ENCODE measurements around the gene ASNSD1.

Gene ASNSD1

GRCh38 chr2:189698020-189698887, 37.0 kb downstream of the ASNSD1 start:
- no peak for TF ChIP-seq EZH2 (IDR thresholded peaks at IDR 0.05; ENCODE audit: borderline replicate concordance, low read depth, low read length, severe bottlenecking)
- TF ChIP-seq, protein P1, sequence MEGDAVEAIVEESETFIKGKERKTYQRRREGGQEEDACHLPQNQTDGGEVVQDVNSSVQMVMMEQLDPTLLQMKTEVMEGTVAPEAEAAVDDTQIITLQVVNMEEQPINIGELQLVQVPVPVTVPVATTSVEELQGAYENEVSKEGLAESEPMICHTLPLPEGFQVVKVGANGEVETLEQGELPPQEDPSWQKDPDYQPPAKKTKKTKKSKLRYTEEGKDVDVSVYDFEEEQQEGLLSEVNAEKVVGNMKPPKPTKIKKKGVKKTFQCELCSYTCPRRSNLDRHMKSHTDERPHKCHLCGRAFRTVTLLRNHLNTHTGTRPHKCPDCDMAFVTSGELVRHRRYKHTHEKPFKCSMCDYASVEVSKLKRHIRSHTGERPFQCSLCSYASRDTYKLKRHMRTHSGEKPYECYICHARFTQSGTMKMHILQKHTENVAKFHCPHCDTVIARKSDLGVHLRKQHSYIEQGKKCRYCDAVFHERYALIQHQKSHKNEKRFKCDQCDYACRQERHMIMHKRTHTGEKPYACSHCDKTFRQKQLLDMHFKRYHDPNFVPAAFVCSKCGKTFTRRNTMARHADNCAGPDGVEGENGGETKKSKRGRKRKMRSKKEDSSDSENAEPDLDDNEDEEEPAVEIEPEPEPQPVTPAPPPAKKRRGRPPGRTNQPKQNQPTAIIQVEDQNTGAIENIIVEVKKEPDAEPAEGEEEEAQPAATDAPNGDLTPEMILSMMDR (IDR thresholded peaks at IDR 0.05; ENCODE audit: borderline replicate concordance, extremely low read depth, low read length, poor library complexity, severe bottlenecking) = peak; percentile 51
- no peak overlapping the region; the same call in 1 of the 2 replicates for H3K9ac ChIP-seq (ENCODE audit: low read depth, low read length)

DNA sequence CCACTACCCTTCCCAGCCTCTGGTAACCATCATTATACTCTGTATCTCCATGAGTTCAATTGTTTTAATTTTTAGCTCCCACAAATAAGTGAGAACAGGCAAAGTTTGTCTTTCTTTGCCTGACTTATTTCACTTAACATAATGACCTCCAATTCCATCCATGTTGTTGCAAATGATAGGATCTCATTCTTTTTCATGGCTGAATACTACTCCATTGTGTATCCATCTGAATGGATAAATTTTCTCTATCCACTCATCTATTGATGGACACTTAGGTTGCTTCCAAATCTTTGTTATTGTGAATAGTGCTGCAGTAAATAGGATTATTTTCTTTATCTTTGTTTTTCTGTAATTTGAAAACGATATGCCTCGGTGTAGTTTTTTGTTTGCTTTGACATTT, 39.4 kb downstream of the ASNSD1 start:
- no peak for ATAC-seq (ENCODE audit: insufficient read depth, low read depth)
- H3K4me2 ChIP-seq (ENCODE audit: insufficient read depth, low read length) = no peak overlapping the region
- TF ChIP-seq, protein P1 (IDR thresholded peaks at IDR 0.05; ENCODE audit: borderline replicate concordance, extremely low read depth, low read length, poor library complexity, severe bottlenecking) = no peak
- no peak for TF ChIP-seq EZH2 (IDR thresholded peaks at IDR 0.05; ENCODE audit: borderline replicate concordance, low read depth, low read length, severe bottlenecking)
- no peaks in the 10 kb centered on the region for H3K79me2 ChIP-seq (ENCODE audit: insufficient read depth, low read length)
- H3K9ac ChIP-seq (ENCODE audit: low read depth, low read length) = no peak overlapping the region
- H3K27me3 ChIP-seq (ENCODE audit: insufficient read depth, low read length, poor library complexity) = no peaks in the 10 kb centered on the region
- H3K27ac ChIP-seq (ENCODE audit: low read length) = no peak overlapping the region
- no peaks in the 10 kb centered on the region for H4K20me1 ChIP-seq (ENCODE audit: insufficient read depth, low read length)
- no peak overlapping the region for H2AFZ ChIP-seq (ENCODE audit: low read depth, low read length)
- no peak for DNase-seq
- no peaks in the 10 kb centered on the region for H3K4me1 ChIP-seq (ENCODE audit: insufficient read depth, low read length)
- H3K36me3 ChIP-seq (ENCODE audit: insufficient read depth, low read length) = no peaks in the 10 kb centered on the region; the same call in 1 of the 2 replicates
- no peaks in the 10 kb centered on the region for H3K9me3 ChIP-seq (ENCODE audit: insufficient read depth, low read length, severe bottlenecking)
- H3K4me3 ChIP-seq (ENCODE audit: low read depth in 1 of 2, low read length in 2 of 2) = no peak overlapping the region

More at GRCh38 chr2:189698020-189698887, 37.0 kb downstream of the ASNSD1 start:
- H3K4me1 ChIP-seq (ENCODE audit: insufficient read depth, low read length) = no peaks in the 10 kb centered on the region
- no peak overlapping the region; the same call in 1 of the 2 replicates for H3K27ac ChIP-seq (ENCODE audit: low read length)
- no peaks in the 10 kb centered on the region for H3K27me3 ChIP-seq (ENCODE audit: insufficient read depth, low read length, poor library complexity)
- no peaks in the 10 kb centered on the region for H3K79me2 ChIP-seq (ENCODE audit: insufficient read depth, low read length)
- peak; percentile 39 for DNase-seq
- ATAC-seq (ENCODE audit: insufficient read depth, low read depth) = peak; percentile 73
- H3K4me2 ChIP-seq (ENCODE audit: insufficient read depth, low read length) = no peak overlapping the region
- H4K20me1 ChIP-seq (ENCODE audit: insufficient read depth, low read length) = no peaks in the 10 kb centered on the region
- H3K4me3 ChIP-seq (ENCODE audit: low read depth in 1 of 2, low read length in 2 of 2) = no peak overlapping the region
- H3K9me3 ChIP-seq (ENCODE audit: insufficient read depth, low read length, severe bottlenecking) = no peaks in the 10 kb centered on the region
- H3K36me3 ChIP-seq (ENCODE audit: insufficient read depth, low read length) = no peaks in the 10 kb centered on the region; the same call in 1 of the 2 replicates
- H2AFZ ChIP-seq (ENCODE audit: low read depth, low read length) = 0 out of 2 replicates have a peak overlapping the region, but pooled peaks have one; percentile 39

DNA sequence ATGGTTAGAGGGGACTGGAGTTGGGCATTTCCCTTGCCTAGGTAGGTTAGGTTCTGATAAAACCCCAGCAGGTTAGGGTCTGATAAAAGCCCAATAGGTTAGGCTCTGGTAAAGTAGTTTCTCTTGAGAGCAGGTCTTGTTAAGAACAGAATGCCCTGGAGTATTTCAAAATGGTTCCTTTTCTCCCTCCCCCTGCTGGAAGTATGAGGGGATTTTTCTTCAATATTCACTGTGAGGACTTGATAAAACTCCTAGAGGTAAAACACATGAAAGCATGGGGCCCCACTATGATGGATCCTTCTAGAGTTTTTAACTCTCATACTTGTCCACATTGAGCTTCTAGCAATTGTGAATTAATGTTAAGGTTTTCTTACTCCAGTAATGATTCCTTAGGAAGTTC, 40.8 kb downstream of the ASNSD1 start:
- Histone ChIP-seq H3K4me1 (ENCODE audit: insufficient read depth, low read length) (no peaks in the 10 kb centered on the region), H3K79me2 (ENCODE audit: insufficient read depth, low read length) (no peaks in the 10 kb centered on the region), H3K9me3 (ENCODE audit: insufficient read depth, low read length, severe bottlenecking) (no peaks in the 10 kb centered on the region), H2AFZ (ENCODE audit: low read depth, low read length) (no peak overlapping the region), H3K36me3 (ENCODE audit: insufficient read depth, low read length) (no peaks in the 10 kb centered on the region; the same call in 1 of the 2 replicates), H3K4me3 (ENCODE audit: low read depth in 1 of 2, low read length in 2 of 2) (no peak overlapping the region), H3K4me2 (ENCODE audit: insufficient read depth, low read length) (no peak overlapping the region), H3K27ac (ENCODE audit: low read length) (no peak overlapping the region), H3K27me3 (ENCODE audit: insufficient read depth, low read length, poor library complexity) (no peaks in the 10 kb centered on the region), H3K9ac (ENCODE audit: low read depth, low read length) (no peak overlapping the region), H4K20me1 (ENCODE audit: insufficient read depth, low read length) (no peaks in the 10 kb centered on the region)
- TF ChIP-seq, protein P1 (IDR thresholded peaks at IDR 0.05; ENCODE audit: borderline replicate concordance, extremely low read depth, low read length, poor library complexity, severe bottlenecking) = peak; percentile 11
- TF ChIP-seq EZH2 (IDR thresholded peaks at IDR 0.05; ENCODE audit: borderline replicate concordance, low read depth, low read length, severe bottlenecking) = no peak
- no peak for ATAC-seq (ENCODE audit: insufficient read depth, low read depth)
- DNase-seq = no peak
